HepG2 (cell line): ENCODE measurements around the gene SEMA3F. TPM values are rescaled to one million over a fixed set of nuclear protein-coding genes. Genes with fewer than 3 reads are reported as not detected.

Experiments
- DPF2 ChIP-seq: sonication (generic); formaldehyde crosslinking; IDR thresholded peaks from 2 replicates; pipeline ENCODE4 v1.4.0; 2020; ENCODE audit warnings: mild to moderate bottlenecking, low read depth, missing genetic modification reagents, borderline replicate concordance
- ERF ChIP-seq: IDR thresholded peaks from 2 replicates; pipeline ENCODE4 v1.6.1; 2018; ENCODE audit warnings: missing biosample characterization, missing genetic modification reagents
- GABPB1 ChIP-seq: IDR thresholded peaks from 2 replicates; pipeline ENCODE4 v1.6.1; 2016; ENCODE audit warnings: mild to moderate bottlenecking, missing genetic modification reagents, moderate library complexity, missing compliant biosample characterization
- GATAD2A ChIP-seq: IDR thresholded peaks from 2 replicates; pipeline ENCODE4 v1.6.1; 2016
- KLF6 ChIP-seq: IDR thresholded peaks from 2 replicates; pipeline ENCODE4 v1.8.0; 2016; ENCODE audit warnings: missing biosample characterization, missing genetic modification reagents
- MAFK ChIP-seq, 2 experiments: IDR thresholded peaks in 1 of 2; conservative IDR thresholded peaks in 1 of 2; 2 replicates each; pipeline ENCODE4 v1.6.1; 2011; ENCODE audit warnings: improper control_type of control experiment in 2 of 2, low read length in 2 of 2
- NKX3-1 ChIP-seq: sonication (generic); formaldehyde crosslinking; IDR thresholded peaks from 2 replicates; pipeline ENCODE4 v1.5.0; 2020; ENCODE audit warnings: missing genetic modification reagents
- PHF21A ChIP-seq: sonication (generic); formaldehyde crosslinking; IDR thresholded peaks from 2 replicates; pipeline ENCODE4 v1.5.0; 2020; ENCODE audit warnings: mild to moderate bottlenecking, missing genetic modification reagents
- POLR2AphosphoS5 ChIP-seq: IDR thresholded peaks from 2 replicates; pipeline ENCODE4 v1.6.1; 2012; ENCODE audit warnings: low read depth, low read length
- SALL2 ChIP-seq: sonication (generic); formaldehyde crosslinking; IDR thresholded peaks from 2 replicates; pipeline ENCODE4 v1.8.1; 2023; ENCODE audit warnings: mild to moderate bottlenecking, missing genetic modification reagents, inconsistent platforms
- SMAD1 ChIP-seq: sonication (generic); formaldehyde crosslinking; IDR thresholded peaks from 2 replicates; pipeline ENCODE4 v1.4.0; 2020; ENCODE audit warnings: missing genetic modification reagents, low read depth, mild to moderate bottlenecking, borderline replicate concordance
- ZMYM3 ChIP-seq: sonication (generic); formaldehyde crosslinking; IDR thresholded peaks from 2 replicates; pipeline ENCODE4 v1.5.1; 2020; ENCODE audit warnings: mild to moderate bottlenecking, missing genetic modification reagents
- ZNF230 ChIP-seq: sonication (generic); formaldehyde crosslinking; IDR thresholded peaks from 2 replicates; pipeline ENCODE4 v1.4.0; 2020; ENCODE audit warnings: mild to moderate bottlenecking, missing genetic modification reagents
- ZNF264 ChIP-seq: sonication (generic); formaldehyde crosslinking; IDR thresholded peaks from 2 replicates; pipeline ENCODE4 v1.4.0; 2020; ENCODE audit warnings: missing genetic modification reagents
- ZNF446 ChIP-seq: sonication (generic); formaldehyde crosslinking; IDR thresholded peaks from 2 replicates; pipeline ENCODE4 v1.5.0; 2020; ENCODE audit warnings: mild to moderate bottlenecking, missing genetic modification reagents
- ZNF501 ChIP-seq: sonication (generic); formaldehyde crosslinking; IDR thresholded peaks from 2 replicates; pipeline ENCODE4 v1.5.1; 2020; ENCODE audit warnings: mild to moderate bottlenecking, moderate library complexity, missing genetic modification reagents
- ZNF558 ChIP-seq: sonication (generic); formaldehyde crosslinking; IDR thresholded peaks from 2 replicates; pipeline ENCODE4 v1.9.0; 2022; ENCODE audit warnings: mild to moderate bottlenecking, missing genetic modification reagents, borderline replicate concordance
- ZNF670 ChIP-seq: sonication (generic); formaldehyde crosslinking; IDR thresholded peaks from 2 replicates; pipeline ENCODE4 v1.8.0; 2022; ENCODE audit warnings: mild to moderate bottlenecking, missing genetic modification reagents, borderline replicate concordance
- polyA plus RNA-seq, 8 experiments: library from polyadenylated mRNA; depleted of rRNA in 3 of 8; stranded (reverse) in 7 of 8; unstranded in 1 of 8; fragments of >200 nt; fragmentation: Illumina TruSeq in 4 of 8; extraction: Trizol in 4 of 8; gene quantifications; 2 replicates each; pipeline versions ENCODE4 v1.2.1 to v1.2.3, GENCODE V29; 2011 to 2016; ENCODE audit warnings: low read depth in 4 of 8, missing spikeins in 1 of 8, mixed read lengths in 1 of 8; ENCODE audit not compliant: insufficient read depth in 1 of 8
- total RNA-seq, 5 experiments: library from RNA; depleted of rRNA; stranded (reverse); fragments of >200 nt; fragmentation: Illumina TruSeq; extraction: Trizol; gene quantifications; 2 replicates each; pipeline ENCODE4 v1.2.3, GENCODE V29; 2016; ENCODE audit warnings: low read depth in 1 of 5
- TF ChIP-seq, protein P1 (sequence below): sonication (generic); formaldehyde crosslinking; IDR thresholded peaks from 2 replicates; pipeline ENCODE4 v1.4.0; 2020; ENCODE audit warnings: missing genetic modification reagents
- TF ChIP-seq, protein P2 (sequence below): sonication (generic); formaldehyde crosslinking; IDR thresholded peaks from 2 replicates; pipeline ENCODE4 v1.4.0; 2020; ENCODE audit warnings: missing genetic modification reagents
- TF ChIP-seq, protein P3 (sequence below): sonication (generic); formaldehyde crosslinking; IDR thresholded peaks from 2 replicates; pipeline ENCODE4 v1.5.0; 2020; ENCODE audit warnings: mild to moderate bottlenecking, missing genetic modification reagents
- TF ChIP-seq, protein P4 (sequence below): IDR thresholded peaks from 2 replicates; pipeline ENCODE4 v1.6.1; 2016; ENCODE audit warnings: low read depth

SEMA3F gene
- total and polyA plus RNA-seq, 2 of the 13 experiments (the other 11 are each of a cell fraction or from before 2014, with no cell fraction given) = 7.6 to 17.2 TPM

DNA sequence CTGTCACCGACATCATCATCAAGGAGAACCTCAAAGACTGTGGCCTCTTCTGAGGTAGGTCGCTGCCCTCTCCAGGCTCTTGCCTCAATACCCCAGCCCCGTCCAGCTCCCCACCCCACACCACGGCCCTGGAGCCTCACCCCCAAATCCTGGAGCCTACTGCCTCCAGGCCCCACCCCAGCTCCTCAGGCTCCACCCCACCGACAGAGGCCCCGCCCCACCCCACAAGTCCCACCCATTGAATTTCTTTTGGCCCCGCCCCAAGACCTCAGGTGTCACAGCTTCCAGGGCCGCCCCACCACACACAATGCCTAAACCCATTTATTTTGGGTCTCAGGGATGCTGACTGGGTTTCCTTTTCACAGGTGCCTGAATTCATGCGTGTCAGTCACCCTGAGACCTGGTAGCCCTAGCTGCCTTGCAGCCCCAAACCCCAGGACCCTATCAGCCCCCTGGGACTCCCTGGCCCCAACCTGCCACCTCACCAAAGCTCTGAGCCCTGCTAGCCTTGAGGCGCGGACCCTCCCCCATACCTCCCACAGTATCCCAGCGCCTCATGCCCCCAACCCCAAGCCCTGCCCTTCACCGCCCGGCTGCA lies 39.9 kb downstream of the SEMA3F start (continued):
- TF ChIP-seq, protein P1, sequence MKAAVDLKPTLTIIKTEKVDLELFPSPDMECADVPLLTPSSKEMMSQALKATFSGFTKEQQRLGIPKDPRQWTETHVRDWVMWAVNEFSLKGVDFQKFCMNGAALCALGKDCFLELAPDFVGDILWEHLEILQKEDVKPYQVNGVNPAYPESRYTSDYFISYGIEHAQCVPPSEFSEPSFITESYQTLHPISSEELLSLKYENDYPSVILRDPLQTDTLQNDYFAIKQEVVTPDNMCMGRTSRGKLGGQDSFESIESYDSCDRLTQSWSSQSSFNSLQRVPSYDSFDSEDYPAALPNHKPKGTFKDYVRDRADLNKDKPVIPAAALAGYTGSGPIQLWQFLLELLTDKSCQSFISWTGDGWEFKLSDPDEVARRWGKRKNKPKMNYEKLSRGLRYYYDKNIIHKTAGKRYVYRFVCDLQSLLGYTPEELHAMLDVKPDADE (CRISPR knock-in tag) = 0 out of 2 replicates have a peak, but pooled peaks have one; percentile 46
- TF ChIP-seq SMAD1 (CRISPR knock-in tag) (0 out of 2 replicates have a peak, but pooled peaks have one; percentile 7), ZNF264 (CRISPR knock-in tag) (no peak), KLF6 (0 out of 2 replicates have a peak, but pooled peaks have one; percentile 4), ZNF558 (0 out of 2 replicates have a peak, but pooled peaks have one; percentile 22), GABPB1 (CRISPR knock-in tag) (no peak), ERF (no peak), ZNF670 (peak; percentile 0; the same call in 1 of the 2 replicates), ZNF501 (0 out of 2 replicates have a peak, but pooled peaks have one; percentile 16), POLR2AphosphoS5 (0 out of 2 replicates have a peak, but pooled peaks have one; percentile 9), SALL2 (no peak), MAFK (conservative IDR thresholded peaks at IDR 0.05 in 1 of 2, IDR thresholded peaks at IDR 0.05 in 1 of 2; ENCODE audit: low read length in 2 of 2) (no peak), NKX3-1 (0 out of 2 replicates have a peak, but pooled peaks have one; percentile 9), PHF21A (CRISPR knock-in tag) (no peak), GATAD2A (CRISPR knock-in tag) (peak; percentile 3; the same call in 1 of the 2 replicates), ZNF446 (CRISPR knock-in tag) (no peak), ZMYM3 (CRISPR knock-in tag) (peak; percentile 4; the same call in 1 of the 2 replicates), ZNF230 (CRISPR knock-in tag) (0 out of 2 replicates have a peak, but pooled peaks have one; percentile 8), DPF2 (0 out of 2 replicates have a peak, but pooled peaks have one; percentile 3)
- TF ChIP-seq, protein P2, sequence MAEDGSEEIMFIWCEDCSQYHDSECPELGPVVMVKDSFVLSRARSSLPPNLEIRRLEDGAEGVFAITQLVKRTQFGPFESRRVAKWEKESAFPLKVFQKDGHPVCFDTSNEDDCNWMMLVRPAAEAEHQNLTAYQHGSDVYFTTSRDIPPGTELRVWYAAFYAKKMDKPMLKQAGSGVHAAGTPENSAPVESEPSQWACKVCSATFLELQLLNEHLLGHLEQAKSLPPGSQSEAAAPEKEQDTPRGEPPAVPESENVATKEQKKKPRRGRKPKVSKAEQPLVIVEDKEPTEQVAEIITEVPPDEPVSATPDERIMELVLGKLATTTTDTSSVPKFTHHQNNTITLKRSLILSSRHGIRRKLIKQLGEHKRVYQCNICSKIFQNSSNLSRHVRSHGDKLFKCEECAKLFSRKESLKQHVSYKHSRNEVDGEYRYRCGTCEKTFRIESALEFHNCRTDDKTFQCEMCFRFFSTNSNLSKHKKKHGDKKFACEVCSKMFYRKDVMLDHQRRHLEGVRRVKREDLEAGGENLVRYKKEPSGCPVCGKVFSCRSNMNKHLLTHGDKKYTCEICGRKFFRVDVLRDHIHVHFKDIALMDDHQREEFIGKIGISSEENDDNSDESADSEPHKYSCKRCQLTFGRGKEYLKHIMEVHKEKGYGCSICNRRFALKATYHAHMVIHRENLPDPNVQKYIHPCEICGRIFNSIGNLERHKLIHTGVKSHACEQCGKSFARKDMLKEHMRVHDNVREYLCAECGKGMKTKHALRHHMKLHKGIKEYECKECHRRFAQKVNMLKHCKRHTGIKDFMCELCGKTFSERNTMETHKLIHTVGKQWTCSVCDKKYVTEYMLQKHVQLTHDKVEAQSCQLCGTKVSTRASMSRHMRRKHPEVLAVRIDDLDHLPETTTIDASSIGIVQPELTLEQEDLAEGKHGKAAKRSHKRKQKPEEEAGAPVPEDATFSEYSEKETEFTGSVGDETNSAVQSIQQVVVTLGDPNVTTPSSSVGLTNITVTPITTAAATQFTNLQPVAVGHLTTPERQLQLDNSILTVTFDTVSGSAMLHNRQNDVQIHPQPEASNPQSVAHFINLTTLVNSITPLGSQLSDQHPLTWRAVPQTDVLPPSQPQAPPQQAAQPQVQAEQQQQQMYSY (CRISPR knock-in tag) = peak; percentile 31; the same call in 1 of the 2 replicates
- TF ChIP-seq, protein P3, sequence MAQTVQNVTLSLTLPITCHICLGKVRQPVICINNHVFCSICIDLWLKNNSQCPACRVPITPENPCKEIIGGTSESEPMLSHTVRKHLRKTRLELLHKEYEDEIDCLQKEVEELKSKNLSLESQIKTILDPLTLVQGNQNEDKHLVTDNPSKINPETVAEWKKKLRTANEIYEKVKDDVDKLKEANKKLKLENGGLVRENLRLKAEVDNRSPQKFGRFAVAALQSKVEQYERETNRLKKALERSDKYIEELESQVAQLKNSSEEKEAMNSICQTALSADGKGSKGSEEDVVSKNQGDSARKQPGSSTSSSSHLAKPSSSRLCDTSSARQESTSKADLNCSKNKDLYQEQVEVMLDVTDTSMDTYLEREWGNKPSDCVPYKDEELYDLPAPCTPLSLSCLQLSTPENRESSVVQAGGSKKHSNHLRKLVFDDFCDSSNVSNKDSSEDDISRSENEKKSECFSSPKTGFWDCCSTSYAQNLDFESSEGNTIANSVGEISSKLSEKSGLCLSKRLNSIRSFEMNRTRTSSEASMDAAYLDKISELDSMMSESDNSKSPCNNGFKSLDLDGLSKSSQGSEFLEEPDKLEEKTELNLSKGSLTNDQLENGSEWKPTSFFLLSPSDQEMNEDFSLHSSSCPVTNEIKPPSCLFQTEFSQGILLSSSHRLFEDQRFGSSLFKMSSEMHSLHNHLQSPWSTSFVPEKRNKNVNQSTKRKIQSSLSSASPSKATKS = no peak
- TF ChIP-seq, protein P4, sequence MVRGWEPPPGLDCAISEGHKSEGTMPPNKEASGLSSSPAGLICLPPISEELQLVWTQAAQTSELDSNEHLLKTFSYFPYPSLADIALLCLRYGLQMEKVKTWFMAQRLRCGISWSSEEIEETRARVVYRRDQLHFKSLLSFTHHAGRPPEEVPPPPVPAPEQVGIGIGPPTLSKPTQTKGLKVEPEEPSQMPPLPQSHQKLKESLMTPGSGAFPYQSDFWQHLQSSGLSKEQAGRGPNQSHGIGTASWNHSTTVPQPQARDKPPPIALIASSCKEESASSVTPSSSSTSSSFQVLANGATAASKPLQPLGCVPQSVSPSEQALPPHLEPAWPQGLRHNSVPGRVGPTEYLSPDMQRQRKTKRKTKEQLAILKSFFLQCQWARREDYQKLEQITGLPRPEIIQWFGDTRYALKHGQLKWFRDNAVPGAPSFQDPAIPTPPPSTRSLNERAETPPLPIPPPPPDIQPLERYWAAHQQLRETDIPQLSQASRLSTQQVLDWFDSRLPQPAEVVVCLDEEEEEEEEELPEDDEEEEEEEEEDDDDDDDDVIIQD (CRISPR knock-in tag) = 0 out of 2 replicates have a peak, but pooled peaks have one; percentile 5
